Mucosa of rectum (tissue), 2 donors: ENCODE data around the gene STARD10.
A peak's percentile ranks its signal among the peaks of the same experiment; 100 is the strongest.

Experiments
- H3K27ac ChIP-seq, 2 donors: one replicate each; pipeline ENCODE4 v1.7.0; 2013; ENCODE audit warnings: inconsistent platforms in 2 of 2, low read depth in 2 of 2, low read length in 2 of 2
- H3K27me3 ChIP-seq, 2 donors: one replicate each; pipeline ENCODE4 v1.7.0; 2013; ENCODE audit warnings: low read length in 2 of 2; ENCODE audit not compliant: control insufficient read depth in 2 of 2, insufficient read depth in 2 of 2
- H3K36me3 ChIP-seq, 2 donors: one replicate each; pipeline ENCODE4 v1.7.0; 2013; ENCODE audit warnings: low read length in 2 of 2; ENCODE audit not compliant: control insufficient read depth in 2 of 2, insufficient read depth in 2 of 2
- H3K4me1 ChIP-seq, 2 donors: one replicate each; pipeline ENCODE4 v1.7.0; 2013; ENCODE audit warnings: low read length in 2 of 2, mild to moderate bottlenecking in 1 of 2; ENCODE audit not compliant: control insufficient read depth in 2 of 2, insufficient read depth in 2 of 2
- H3K4me3 ChIP-seq, 2 donors: one replicate each; pipeline ENCODE4 v1.7.0; 2013; ENCODE audit warnings: low read length in 2 of 2
- H3K9ac ChIP-seq, 2 donors: one replicate each; pipeline ENCODE4 v1.7.0; 2013; ENCODE audit warnings: low read length in 2 of 2, low read depth in 1 of 2, mild to moderate bottlenecking in 1 of 2
- H3K9me3 ChIP-seq, 2 donors: one replicate each; pipeline ENCODE4 v1.7.0; 2013; ENCODE audit warnings: low read length in 2 of 2; ENCODE audit not compliant: control insufficient read depth in 2 of 2
- donor health status: healthy.
- donor health status: Normal muscosa, but diverticular disease.

The STARD10 gene

DNA sequence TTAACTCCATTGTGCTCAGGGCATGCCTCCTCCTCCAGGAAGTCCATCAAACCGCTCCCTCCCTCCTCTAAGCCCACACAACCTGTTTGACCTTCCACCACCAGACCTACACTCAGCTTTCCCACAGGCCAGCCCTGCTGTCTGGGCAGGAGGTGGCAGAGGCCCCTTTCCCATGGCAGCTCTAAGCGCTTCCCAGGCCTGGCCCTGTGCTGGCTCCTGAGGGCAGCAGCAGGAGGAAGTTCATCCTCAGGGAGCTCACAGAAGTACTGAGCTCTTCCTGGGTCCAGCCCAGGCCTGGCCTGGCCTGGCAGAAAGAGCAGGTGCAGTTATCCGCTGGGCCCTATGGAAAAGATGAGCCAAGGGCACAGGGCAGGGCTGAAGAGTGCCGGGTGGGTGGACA is 73.1 kb downstream of the STARD10 start:
- peak overlapping the region; percentile 86 to 95 for H3K27ac ChIP-seq
- peak overlapping the region; percentile 91 to 97 for H3K4me3 ChIP-seq
- H3K4me1 ChIP-seq = peaks cover 28 to 35% of the 10 kb centered on the region in 2 donors
- H3K9me3 ChIP-seq = no peaks in the 10 kb centered on the region
- H3K9ac ChIP-seq = peak overlapping the region; percentile 89 to 91
- H3K27me3 ChIP-seq = no peaks in the 10 kb centered on the region
- peaks cover 6 to 25% of the 10 kb centered on the region in 2 donors for H3K36me3 ChIP-seq

DNA sequence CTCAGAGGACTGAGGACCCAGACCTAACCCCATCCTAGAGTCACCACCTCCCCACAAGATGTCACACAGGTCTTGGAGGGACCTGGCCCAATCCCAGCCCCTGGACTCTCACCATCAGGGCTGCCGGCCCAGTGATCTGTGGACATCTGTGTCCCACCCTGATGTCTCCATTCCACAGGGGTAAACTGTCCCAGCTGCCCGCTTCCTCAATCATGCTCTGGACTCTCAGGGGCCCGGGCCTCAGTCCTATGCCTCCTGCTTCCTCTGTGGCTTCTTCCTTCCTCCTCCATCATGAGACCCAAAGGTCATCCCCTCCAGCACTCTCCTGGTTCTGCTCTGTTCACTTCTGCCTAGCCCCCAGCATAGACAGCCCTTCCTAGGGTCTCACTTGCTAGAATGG is 73.8 kb downstream of the STARD10 start:
- no peaks in the 10 kb centered on the region for H3K9me3 ChIP-seq
- H3K27ac ChIP-seq = peak overlapping the region in 1 of 2 donors; percentile 95
- H3K27me3 ChIP-seq = no peaks in the 10 kb centered on the region
- H3K4me3 ChIP-seq = peak overlapping the region; percentile 91 to 97
- H3K9ac ChIP-seq = peak overlapping the region; percentile 89 to 91
- H3K36me3 ChIP-seq = peaks cover 6 to 25% of the 10 kb centered on the region in 2 donors
- H3K4me1 ChIP-seq = peaks cover 28 to 33% of the 10 kb centered on the region in 2 donors

DNA sequence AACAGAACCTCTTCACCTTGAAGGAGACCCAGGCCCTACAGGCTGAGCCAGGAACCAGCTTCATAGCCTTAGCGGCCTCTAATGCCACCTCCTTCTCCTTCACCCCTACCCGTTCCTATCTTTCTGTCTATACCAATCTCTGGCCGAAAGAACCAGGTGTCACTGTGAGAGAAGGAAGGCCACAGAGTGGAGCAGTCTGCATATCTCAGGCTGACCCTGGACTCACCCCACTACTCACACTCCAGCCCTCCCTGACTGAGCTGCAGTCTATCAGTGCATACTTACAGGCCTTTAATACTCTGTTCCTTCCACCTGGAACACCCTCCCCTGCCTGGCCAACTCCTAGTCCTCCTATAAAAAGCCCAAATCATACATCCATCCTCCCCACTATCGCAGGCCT is 74.3 kb downstream of the STARD10 start:
- peaks cover 6 to 25% of the 10 kb centered on the region in 2 donors for H3K36me3 ChIP-seq
- peaks cover 28 to 33% of the 10 kb centered on the region in 2 donors for H3K4me1 ChIP-seq
- no peaks in the 10 kb centered on the region for H3K27me3 ChIP-seq
- no peaks in the 10 kb centered on the region for H3K9me3 ChIP-seq
- peak overlapping the region; percentile 0 to 97 for H3K4me3 ChIP-seq
- peak overlapping the region; percentile 7 to 52 for H3K9ac ChIP-seq
- H3K27ac ChIP-seq = peak overlapping the region in 1 of 2 donors; percentile 12

DNA sequence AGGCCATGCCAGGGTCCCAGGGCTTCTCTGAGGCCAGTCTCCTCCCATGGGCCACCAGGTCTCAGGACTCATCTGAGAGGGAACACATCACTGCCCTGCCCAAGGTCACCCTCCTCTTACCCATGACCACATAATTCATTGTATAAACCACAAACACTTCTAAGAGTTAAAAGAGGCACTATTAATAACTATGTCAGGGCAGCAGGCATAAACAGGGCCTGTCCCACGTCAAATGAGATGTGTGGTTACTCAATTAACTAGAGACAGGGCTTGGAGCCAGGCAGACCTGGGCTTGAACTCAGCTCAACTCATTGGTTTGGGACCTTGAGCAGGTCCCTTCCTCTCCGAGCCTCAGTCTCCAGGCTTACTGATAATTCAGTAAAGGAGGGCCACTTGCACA is 74.7 kb downstream of the STARD10 start:
- Histone ChIP-seq H3K27me3 (no peaks in the 10 kb centered on the region), H3K9ac (no peak overlapping the region), H3K4me3 (peak overlapping the region; percentile 0 to 97), H3K9me3 (no peaks in the 10 kb centered on the region), H3K36me3 (peaks cover 6 to 25% of the 10 kb centered on the region in 2 donors), H3K27ac (peak overlapping the region in 1 of 2 donors; percentile 12), H3K4me1 (peaks cover 28 to 33% of the 10 kb centered on the region in 2 donors)

DNA sequence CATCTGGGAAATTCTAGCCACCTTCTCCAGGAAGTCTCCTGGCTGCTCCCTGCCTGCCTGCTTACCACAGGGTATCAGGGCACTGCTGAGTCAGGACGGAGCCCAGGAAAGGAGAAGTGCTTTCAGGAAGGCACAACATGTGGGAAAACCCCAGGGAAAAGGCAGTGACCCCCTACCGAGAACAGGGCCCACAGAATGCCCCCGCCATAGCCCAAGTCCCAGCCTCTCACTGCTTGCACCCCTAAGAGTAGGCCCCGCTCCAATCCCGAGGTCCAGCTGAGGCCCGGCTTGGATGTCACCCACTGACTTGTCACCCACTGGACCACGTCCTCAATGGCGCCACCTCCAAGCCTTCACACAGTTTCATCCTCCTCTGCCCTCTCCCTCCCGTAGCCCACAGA is 75.7 kb downstream of the STARD10 start:
- H3K4me1 ChIP-seq = peaks cover 28 to 33% of the 10 kb centered on the region in 2 donors
- no peak overlapping the region for H3K4me3 ChIP-seq
- H3K9ac ChIP-seq = no peak overlapping the region

DNA sequence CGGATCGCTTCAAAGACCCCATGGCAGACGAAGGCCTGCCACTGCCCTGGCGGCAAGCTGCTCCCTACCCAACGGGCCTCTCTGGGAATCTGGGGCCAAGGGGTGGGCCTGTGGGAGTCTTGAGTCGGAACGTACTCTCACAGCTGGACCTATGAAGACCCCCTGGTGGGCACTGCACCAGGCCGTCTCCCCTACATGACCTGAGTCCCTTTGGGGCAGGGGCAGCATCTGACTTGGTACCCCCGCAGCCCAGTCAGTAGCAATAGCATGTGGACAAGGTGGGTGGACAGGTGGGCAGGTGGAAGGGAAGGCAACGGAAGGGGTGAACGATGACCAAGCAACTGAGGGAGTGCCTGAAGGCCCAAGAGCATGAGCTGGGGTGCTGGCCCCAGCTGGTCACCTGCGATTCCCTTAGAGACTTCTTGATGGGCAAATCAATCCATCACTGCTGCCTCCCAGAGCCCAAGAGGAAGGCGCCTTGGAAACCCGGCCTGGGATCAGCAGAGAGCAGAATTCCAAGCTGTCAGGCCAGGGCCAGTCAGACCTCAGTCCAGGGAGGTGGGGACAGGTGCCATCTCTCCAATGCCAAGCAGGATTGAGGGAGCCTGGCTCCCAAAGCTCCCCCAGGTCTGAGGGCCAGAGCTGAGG is 76.9 kb downstream of the STARD10 start:
- no peaks in the 10 kb centered on the region for H3K9me3 ChIP-seq
- no peak overlapping the region for H3K27ac ChIP-seq
- no peak overlapping the region for H3K9ac ChIP-seq
- H3K27me3 ChIP-seq = no peaks in the 10 kb centered on the region
- H3K36me3 ChIP-seq = peaks cover 8 to 30% of the 10 kb centered on the region in 2 donors
- peaks cover 23 to 25% of the 10 kb centered on the region in 2 donors for H3K4me1 ChIP-seq
- H3K4me3 ChIP-seq = no peak overlapping the region

More for the DNA sequence above, 75.7 kb downstream of the STARD10 start:
- Histone ChIP-seq H3K36me3 (peaks cover 6 to 28% of the 10 kb centered on the region in 2 donors), H3K9me3 (no peaks in the 10 kb centered on the region), H3K27me3 (no peaks in the 10 kb centered on the region), H3K27ac (no peak overlapping the region)

DNA sequence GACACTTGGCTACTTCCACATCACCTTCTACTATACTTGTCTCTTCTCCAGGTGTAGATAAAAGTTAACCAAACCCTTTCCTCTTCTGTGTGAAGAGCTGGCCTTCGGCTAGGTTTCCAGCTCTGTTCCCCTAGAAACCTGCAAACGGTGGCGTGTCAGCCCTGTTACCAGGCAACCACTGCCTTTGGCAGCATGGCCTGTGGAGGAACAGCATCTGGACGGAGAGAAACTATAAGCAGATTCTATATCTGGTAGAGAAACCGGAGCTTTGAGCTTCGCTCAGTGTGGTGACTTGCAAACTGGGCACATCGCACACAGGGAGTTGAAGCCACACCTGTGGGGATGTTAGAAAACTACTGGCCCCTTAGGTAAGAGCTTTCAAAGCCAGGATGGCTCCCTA is 77.6 kb downstream of the STARD10 start:
- Histone ChIP-seq H3K27me3 (no peaks in the 10 kb centered on the region), H3K36me3 (peaks cover 14 to 36% of the 10 kb centered on the region in 2 donors), H3K4me3 (no peak overlapping the region), H3K9ac (no peak overlapping the region), H3K4me1 (peaks cover 22% of the 10 kb centered on the region in 2 donors), H3K27ac (no peak overlapping the region), H3K9me3 (no peaks in the 10 kb centered on the region)

DNA sequence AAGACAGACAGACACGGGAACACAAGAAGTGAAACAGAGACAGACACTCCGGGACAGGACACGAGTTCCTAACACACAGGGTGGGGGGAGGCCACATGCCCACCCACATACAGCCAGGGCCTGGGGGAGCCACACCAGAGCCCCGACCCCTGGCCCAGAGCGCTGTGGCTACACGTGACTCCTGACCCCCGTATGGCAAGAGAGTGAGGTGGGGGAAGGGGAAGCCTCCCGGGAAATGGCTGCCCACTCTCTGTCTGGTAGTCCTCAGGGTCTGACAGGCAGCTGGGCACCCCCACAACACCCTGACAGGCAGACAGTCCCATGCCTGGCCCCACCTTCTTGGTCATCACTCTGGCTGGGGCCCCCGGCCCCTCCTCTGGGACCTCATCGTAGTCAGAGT is 81.0 kb downstream of the STARD10 start:
- H3K9ac ChIP-seq = peak overlapping the region in 1 of 2 donors; percentile 22
- no peak overlapping the region for H3K4me3 ChIP-seq
- peaks cover 41 to 62% of the 10 kb centered on the region in 2 donors for H3K36me3 ChIP-seq
- no peaks in the 10 kb centered on the region for H3K4me1 ChIP-seq
- H3K27me3 ChIP-seq = no peaks in the 10 kb centered on the region
- no peaks in the 10 kb centered on the region for H3K9me3 ChIP-seq
- peak overlapping the region in 1 of 2 donors; percentile 26 for H3K27ac ChIP-seq

DNA sequence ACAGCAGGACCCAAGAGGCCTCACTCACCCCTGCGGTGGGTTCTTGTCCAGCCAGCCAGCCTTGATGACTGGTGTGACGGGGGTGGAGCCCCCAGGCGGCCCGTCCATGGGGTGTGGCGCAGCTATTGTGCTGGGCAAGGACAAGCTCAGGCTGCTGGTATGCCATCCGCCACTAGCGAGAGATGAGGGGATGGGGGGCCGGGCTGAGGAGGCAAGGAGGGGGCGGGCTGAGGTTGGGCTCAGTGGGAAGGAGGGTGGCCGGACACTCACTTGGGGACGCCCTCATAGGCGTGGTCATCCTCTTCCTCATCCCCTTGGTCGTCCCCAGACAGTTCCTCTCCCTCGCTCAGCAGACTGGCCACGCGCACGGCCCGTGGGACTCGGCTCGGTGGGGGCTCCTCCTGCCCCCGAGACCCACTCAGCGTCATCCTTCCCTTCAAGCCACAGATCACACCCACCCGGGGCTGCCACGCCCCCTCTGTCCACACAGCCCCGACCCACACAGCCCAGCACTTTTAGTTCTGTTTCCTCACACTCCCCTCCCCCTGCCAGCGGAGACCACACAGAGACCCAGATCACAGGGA is 81.6 kb downstream of the STARD10 start:
- Histone ChIP-seq H3K9me3 (no peaks in the 10 kb centered on the region), H3K27ac (peak overlapping the region in 1 of 2 donors; percentile 26), H3K36me3 (peaks cover 45 to 63% of the 10 kb centered on the region in 2 donors), H3K4me3 (no peak overlapping the region), H3K9ac (no peak overlapping the region), H3K27me3 (no peaks in the 10 kb centered on the region), H3K4me1 (no peaks in the 10 kb centered on the region)

DNA sequence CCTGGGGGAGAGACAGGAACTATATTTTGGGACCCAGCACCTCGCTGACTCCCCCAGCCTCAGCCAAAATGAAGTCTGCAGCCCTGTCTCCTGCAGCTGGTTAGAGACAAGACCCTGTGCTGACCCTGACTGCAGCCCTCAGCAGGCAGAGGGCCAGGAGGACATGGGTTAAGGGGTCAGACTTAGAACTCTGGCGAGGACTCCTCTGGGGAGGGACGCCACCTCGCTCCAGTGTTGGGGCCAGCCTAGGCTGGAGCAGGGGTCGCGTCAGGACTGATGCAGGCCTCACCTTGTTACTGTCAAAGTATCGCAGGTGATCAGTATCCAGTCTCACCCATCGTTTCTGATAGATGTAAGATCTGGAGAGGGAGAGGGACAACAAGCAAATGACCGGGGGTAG is 82.7 kb downstream of the STARD10 start:
- H3K36me3 ChIP-seq = peaks cover 54 to 63% of the 10 kb centered on the region in 2 donors
- no peak overlapping the region for H3K27ac ChIP-seq

More for the DNA sequence above, 82.7 kb downstream of the STARD10 start:
- Histone ChIP-seq H3K9ac (no peak overlapping the region), H3K9me3 (no peaks in the 10 kb centered on the region), H3K4me1 (no peaks in the 10 kb centered on the region), H3K4me3 (no peak overlapping the region), H3K27me3 (no peaks in the 10 kb centered on the region)
